ENCODE data around the gene SLC24A3. TPM values are rescaled to one million over a fixed set of nuclear protein-coding genes. Genes with fewer than 3 reads are reported as not detected.

Gene SLC24A3
- total and polyA plus RNA-seq, 2 experiments from 2014 or later = 0.81 to 2.5 TPM

- H3K4me3 ChIP-seq = no peak overlapping the region
- no peaks in the 10 kb centered on the region for H3K27me3 ChIP-seq (ENCODE audit: insufficient read depth)
- Mint-ChIP-seq H3K36me3 (ENCODE audit: low read depth) (no peaks in the 10 kb centered on the region), H3K4me1 (peaks cover 15% of the 10 kb centered on the region), H3K4me3 (no peak overlapping the region), H3K27ac (no peak overlapping the region), H3K27me3 (ENCODE audit: insufficient read depth, low read depth, poor library complexity) (peaks cover 5% of the 10 kb centered on the region), H3K9me3 (no peaks in the 10 kb centered on the region)
- H3K36me3 ChIP-seq (ENCODE audit: insufficient read depth) = no peaks in the 10 kb centered on the region
- H3K9me2 ChIP-seq (ENCODE audit: insufficient read depth) = no peaks in the 10 kb centered on the region
- H3K27ac ChIP-seq (ENCODE audit: low read depth) = no peak overlapping the region
- ATAC-seq (no peak), DNase-seq (ENCODE audit: low spot score) (no peak)
- TF ChIP-seq, protein P1, sequence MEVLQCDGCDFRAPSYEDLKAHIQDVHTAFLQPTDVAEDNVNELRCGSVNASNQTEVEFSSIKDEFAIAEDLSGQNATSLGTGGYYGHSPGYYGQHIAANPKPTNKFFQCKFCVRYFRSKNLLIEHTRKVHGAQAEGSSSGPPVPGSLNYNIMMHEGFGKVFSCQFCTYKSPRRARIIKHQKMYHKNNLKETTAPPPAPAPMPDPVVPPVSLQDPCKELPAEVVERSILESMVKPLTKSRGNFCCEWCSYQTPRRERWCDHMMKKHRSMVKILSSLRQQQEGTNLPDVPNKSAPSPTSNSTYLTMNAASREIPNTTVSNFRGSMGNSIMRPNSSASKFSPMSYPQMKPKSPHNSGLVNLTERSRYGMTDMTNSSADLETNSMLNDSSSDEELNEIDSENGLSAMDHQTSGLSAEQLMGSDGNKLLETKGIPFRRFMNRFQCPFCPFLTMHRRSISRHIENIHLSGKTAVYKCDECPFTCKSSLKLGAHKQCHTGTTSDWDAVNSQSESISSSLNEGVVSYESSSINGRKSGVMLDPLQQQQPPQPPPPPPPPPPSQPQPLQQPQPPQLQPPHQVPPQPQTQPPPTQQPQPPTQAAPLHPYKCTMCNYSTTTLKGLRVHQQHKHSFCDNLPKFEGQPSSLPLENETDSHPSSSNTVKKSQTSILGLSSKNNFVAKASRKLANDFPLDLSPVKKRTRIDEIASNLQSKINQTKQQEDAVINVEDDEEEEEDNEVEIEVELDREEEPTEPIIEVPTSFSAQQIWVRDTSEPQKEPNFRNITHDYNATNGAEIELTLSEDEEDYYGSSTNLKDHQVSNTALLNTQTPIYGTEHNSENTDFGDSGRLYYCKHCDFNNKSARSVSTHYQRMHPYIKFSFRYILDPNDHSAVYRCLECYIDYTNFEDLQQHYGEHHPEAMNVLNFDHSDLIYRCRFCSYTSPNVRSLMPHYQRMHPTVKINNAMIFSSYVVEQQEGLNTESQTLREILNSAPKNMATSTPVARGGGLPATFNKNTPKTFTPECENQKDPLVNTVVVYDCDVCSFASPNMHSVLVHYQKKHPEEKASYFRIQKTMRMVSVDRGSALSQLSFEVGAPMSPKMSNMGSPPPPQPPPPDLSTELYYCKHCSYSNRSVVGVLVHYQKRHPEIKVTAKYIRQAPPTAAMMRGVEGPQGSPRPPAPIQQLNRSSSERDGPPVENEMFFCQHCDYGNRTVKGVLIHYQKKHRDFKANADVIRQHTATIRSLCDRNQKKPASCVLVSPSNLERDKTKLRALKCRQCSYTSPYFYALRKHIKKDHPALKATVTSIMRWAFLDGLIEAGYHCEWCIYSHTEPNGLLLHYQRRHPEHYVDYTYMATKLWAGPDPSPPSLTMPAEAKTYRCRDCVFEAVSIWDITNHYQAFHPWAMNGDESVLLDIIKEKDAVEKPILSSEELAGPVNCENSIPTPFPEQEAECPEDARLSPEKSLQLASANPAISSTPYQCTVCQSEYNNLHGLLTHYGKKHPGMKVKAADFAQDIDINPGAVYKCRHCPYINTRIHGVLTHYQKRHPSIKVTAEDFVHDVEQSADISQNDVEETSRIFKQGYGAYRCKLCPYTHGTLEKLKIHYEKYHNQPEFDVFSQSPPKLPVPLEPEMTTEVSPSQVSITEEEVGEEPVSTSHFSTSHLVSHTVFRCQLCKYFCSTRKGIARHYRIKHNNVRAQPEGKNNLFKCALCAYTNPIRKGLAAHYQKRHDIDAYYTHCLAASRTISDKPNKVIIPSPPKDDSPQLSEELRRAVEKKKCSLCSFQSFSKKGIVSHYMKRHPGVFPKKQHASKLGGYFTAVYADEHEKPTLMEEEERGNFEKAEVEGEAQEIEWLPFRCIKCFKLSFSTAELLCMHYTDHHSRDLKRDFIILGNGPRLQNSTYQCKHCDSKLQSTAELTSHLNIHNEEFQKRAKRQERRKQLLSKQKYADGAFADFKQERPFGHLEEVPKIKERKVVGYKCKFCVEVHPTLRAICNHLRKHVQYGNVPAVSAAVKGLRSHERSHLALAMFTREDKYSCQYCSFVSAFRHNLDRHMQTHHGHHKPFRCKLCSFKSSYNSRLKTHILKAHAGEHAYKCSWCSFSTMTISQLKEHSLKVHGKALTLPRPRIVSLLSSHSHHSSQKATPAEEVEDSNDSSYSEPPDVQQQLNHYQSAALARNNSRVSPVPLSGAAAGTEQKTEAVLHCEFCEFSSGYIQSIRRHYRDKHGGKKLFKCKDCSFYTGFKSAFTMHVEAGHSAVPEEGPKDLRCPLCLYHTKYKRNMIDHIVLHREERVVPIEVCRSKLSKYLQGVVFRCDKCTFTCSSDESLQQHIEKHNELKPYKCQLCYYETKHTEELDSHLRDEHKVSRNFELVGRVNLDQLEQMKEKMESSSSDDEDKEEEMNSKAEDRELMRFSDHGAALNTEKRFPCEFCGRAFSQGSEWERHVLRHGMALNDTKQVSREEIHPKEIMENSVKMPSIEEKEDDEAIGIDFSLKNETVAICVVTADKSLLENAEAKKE (CRISPR knock-in tag; IDR thresholded peaks at IDR 0.05) = no peak
- no peak for TF ChIP-seq CTCF (conservative IDR thresholded peaks at IDR 0.05; ENCODE audit: low read depth in 2 of 2)
- no peak for TF ChIP-seq NANOG (IDR thresholded peaks at IDR 0.05; ENCODE audit: borderline replicate concordance)
- TF ChIP-seq STAT1 (IDR thresholded peaks at IDR 0.05; ENCODE audit: unreplicated experiment) = no peak
- TF ChIP-seq, protein P2, sequence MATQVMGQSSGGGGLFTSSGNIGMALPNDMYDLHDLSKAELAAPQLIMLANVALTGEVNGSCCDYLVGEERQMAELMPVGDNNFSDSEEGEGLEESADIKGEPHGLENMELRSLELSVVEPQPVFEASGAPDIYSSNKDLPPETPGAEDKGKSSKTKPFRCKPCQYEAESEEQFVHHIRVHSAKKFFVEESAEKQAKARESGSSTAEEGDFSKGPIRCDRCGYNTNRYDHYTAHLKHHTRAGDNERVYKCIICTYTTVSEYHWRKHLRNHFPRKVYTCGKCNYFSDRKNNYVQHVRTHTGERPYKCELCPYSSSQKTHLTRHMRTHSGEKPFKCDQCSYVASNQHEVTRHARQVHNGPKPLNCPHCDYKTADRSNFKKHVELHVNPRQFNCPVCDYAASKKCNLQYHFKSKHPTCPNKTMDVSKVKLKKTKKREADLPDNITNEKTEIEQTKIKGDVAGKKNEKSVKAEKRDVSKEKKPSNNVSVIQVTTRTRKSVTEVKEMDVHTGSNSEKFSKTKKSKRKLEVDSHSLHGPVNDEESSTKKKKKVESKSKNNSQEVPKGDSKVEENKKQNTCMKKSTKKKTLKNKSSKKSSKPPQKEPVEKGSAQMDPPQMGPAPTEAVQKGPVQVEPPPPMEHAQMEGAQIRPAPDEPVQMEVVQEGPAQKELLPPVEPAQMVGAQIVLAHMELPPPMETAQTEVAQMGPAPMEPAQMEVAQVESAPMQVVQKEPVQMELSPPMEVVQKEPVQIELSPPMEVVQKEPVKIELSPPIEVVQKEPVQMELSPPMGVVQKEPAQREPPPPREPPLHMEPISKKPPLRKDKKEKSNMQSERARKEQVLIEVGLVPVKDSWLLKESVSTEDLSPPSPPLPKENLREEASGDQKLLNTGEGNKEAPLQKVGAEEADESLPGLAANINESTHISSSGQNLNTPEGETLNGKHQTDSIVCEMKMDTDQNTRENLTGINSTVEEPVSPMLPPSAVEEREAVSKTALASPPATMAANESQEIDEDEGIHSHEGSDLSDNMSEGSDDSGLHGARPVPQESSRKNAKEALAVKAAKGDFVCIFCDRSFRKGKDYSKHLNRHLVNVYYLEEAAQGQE (IDR thresholded peaks at IDR 0.05; ENCODE audit: unreplicated experiment) = no peak
- no peak for TF ChIP-seq EZH2phosphoT487 (IDR thresholded peaks at IDR 0.05; ENCODE audit: unreplicated experiment)
- TF ChIP-seq ZNF114 (CRISPR knock-in tag; IDR thresholded peaks at IDR 0.05) = no peak
- no peak for TF ChIP-seq CREB1 (CRISPR knock-in tag; IDR thresholded peaks at IDR 0.05; ENCODE audit: low read depth)
- TF ChIP-seq POLR2AphosphoS5 (IDR thresholded peaks at IDR 0.05; ENCODE audit: low read depth) = no peak
- no peak for TF ChIP-seq ZNF331 (CRISPR knock-in tag; IDR thresholded peaks at IDR 0.05; ENCODE audit: low read depth)
- TF ChIP-seq, protein P3, sequence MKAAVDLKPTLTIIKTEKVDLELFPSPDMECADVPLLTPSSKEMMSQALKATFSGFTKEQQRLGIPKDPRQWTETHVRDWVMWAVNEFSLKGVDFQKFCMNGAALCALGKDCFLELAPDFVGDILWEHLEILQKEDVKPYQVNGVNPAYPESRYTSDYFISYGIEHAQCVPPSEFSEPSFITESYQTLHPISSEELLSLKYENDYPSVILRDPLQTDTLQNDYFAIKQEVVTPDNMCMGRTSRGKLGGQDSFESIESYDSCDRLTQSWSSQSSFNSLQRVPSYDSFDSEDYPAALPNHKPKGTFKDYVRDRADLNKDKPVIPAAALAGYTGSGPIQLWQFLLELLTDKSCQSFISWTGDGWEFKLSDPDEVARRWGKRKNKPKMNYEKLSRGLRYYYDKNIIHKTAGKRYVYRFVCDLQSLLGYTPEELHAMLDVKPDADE (IDR thresholded peaks at IDR 0.05) = no peak
- no peak for TF ChIP-seq JUNB (IDR thresholded peaks at IDR 0.05; ENCODE audit: unreplicated experiment)
- no peak for TF ChIP-seq EZH2 (IDR thresholded peaks at IDR 0.05; ENCODE audit: low read depth, unreplicated experiment)
- no peaks in the 10 kb centered on the region for H3K79me2 ChIP-seq (replicated peaks; ENCODE audit: insufficient read depth)
- H4K20me1 ChIP-seq (replicated peaks; ENCODE audit: insufficient read depth) = peaks cover 5% of the 10 kb centered on the region; the same call in 1 of the 2 replicates
- H3F3A ChIP-seq (replicated peaks; ENCODE audit: low read depth) = no peaks in the 10 kb centered on the region
- H3K4me1 ChIP-seq (ENCODE audit: insufficient read depth) = no peaks in the 10 kb centered on the region
- no peak overlapping the region for H3K4me2 ChIP-seq
- no peak overlapping the region for H2AFZ ChIP-seq
Measured at GRCh38 chr20:19381947-19382346, 169.5 kb downstream of the SLC24A3 start.
